Umbilical cord (tissue), 2 donors: Measurements from ENCODE around the gene ITSN1. TPM values are rescaled to one million over a fixed set of nuclear protein-coding genes. Genes with fewer than 3 reads are reported as not detected.
A peak's percentile ranks its signal among the peaks of the same experiment; 100 is the strongest.
"Not testable (repeated sequence)": the region's sequence is repeated elsewhere in the genome, so short reads cannot be mapped to it uniquely, and the experiment has no call there.

Experiments
- DNase-seq: peaks from one replicate; pipeline ENCODE4 v3.0.0-alpha.2; 2015; ENCODE audit warnings: low spot score
- total RNA-seq: library from RNA; depleted of rRNA; stranded (reverse); fragments of >200 nt; gene quantifications from one replicate; pipeline ENCODE4 v1.2.3, GENCODE V29; 2014; ENCODE audit warnings: low replicate concordance; ENCODE audit not compliant: insufficient read depth

ITSN1 gene
- total RNA-seq, 1 donor from 2014 or later = 235 TPM

- DNase-seq = no peak
Measured at GRCh38 chr21:33859373-33860102, 217.2 kb downstream of the ITSN1 start.

- no peak for DNase-seq
Measured at GRCh38 chr21:33860332-33860879, 218.1 kb downstream of the ITSN1 start.

GRCh38 chr21:33861125-33861524 is 218.8 kb downstream of the ITSN1 start:
- DNase-seq = peak; percentile 64

- DNase-seq = not testable (repeated sequence)
Measured at GRCh38 chr21:33863191-33863590, 220.9 kb downstream of the ITSN1 start.

GRCh38 chr21:33864150-33864549 is 221.8 kb downstream of the ITSN1 start:
- no peak for DNase-seq

GRCh38 chr21:33865176-33865575 is 222.9 kb downstream of the ITSN1 start:
- DNase-seq = no peak

GRCh38 chr21:33865996-33866575 is 223.8 kb downstream of the ITSN1 start:
- DNase-seq = no peak

- DNase-seq = peak; percentile 76
Measured at GRCh38 chr21:33866826-33867225, 224.5 kb downstream of the ITSN1 start.

GRCh38 chr21:33867868-33868267 is 225.6 kb downstream of the ITSN1 start:
- not testable (repeated sequence) for DNase-seq

GRCh38 chr21:33869873-33870272 is 227.6 kb downstream of the ITSN1 start:
- peak; percentile 46 for DNase-seq

- DNase-seq = peak; percentile 41
Measured at GRCh38 chr21:33870768-33871167, 228.5 kb downstream of the ITSN1 start.

- DNase-seq = no peak
Measured at GRCh38 chr21:33871171-33871570, 228.9 kb downstream of the ITSN1 start.

GRCh38 chr21:33872881-33873515 is 230.7 kb downstream of the ITSN1 start:
- DNase-seq = no peak

- DNase-seq = no peak
Measured at GRCh38 chr21:33874161-33874560, 231.9 kb downstream of the ITSN1 start.

GRCh38 chr21:33875026-33875695 is 232.9 kb downstream of the ITSN1 start:
- no peak for DNase-seq

GRCh38 chr21:33878824-33879223 is 236.5 kb downstream of the ITSN1 start:
- no peak for DNase-seq

- no peak for DNase-seq
Measured at GRCh38 chr21:33880626-33881025, 238.3 kb downstream of the ITSN1 start.

- no peak for DNase-seq
Measured at GRCh38 chr21:33881689-33882440, 239.6 kb downstream of the ITSN1 start.

GRCh38 chr21:33883118-33883517 is 240.8 kb downstream of the ITSN1 start:
- no peak for DNase-seq

GRCh38 chr21:33884376-33885171 is 242.3 kb downstream of the ITSN1 start:
- peak; percentile 74 for DNase-seq

GRCh38 chr21:33885172-33885514 is 242.8 kb downstream of the ITSN1 start:
- no peak for DNase-seq
